WTC11 (cell line): Measurements from ENCODE around the gene SELENON. TPM values are rescaled to one million over a fixed set of nuclear protein-coding genes. Genes with fewer than 3 reads are reported as not detected.

Experiments used
- ATAC-seq: fragments of 200-7000 bp; cut with Tn5 transposase; 2 replicates; pipeline ENCODE4 v1.10.0; 2021; ENCODE audit warnings: mild to moderate bottlenecking, moderate library complexity
- CTCF ChIA-PET: fragments of 300-600 bp; sonication (Branson Sonifier 250); formaldehyde crosslinking; loops from one replicate; lab custom pipeline; 2021; ENCODE audit warnings: antibody characterized with exemption; lab: Charles Lee
- POLR2A ChIA-PET: fragments of 350-600 bp; sonication (Branson Sonifier 250); formaldehyde crosslinking; loops from one replicate; lab custom pipeline; 2021; ENCODE audit warnings: antibody characterized with exemption; lab: Charles Lee
- DNase-seq: peaks from one replicate; pipeline ENCODE4 v3.0.0; 2021; ENCODE audit warnings: low spot score
- H3K27ac Mint-ChIP-seq: 2 replicates; pipeline ENCODE4 v1.8.0; 2021; ENCODE audit warnings: mixed read lengths
- H3K27me3 Mint-ChIP-seq: 2 replicates; pipeline ENCODE4 v1.8.0; 2021; ENCODE audit warnings: low read depth, mild to moderate bottlenecking, moderate library complexity, mixed read lengths
- H3K36me3 Mint-ChIP-seq: 2 replicates; pipeline ENCODE4 v1.8.0; 2021; ENCODE audit warnings: mixed read lengths
- H3K4me1 Mint-ChIP-seq: 2 replicates; pipeline ENCODE4 v1.8.0; 2022; ENCODE audit warnings: mixed read lengths
- H3K4me3 Mint-ChIP-seq: 2 replicates; pipeline ENCODE4 v1.8.0; 2021; ENCODE audit warnings: mild to moderate bottlenecking, moderate library complexity, mixed read lengths
- H3K9me3 Mint-ChIP-seq: 2 replicates; pipeline ENCODE4 v1.8.0; 2021; ENCODE audit warnings: mixed read lengths
- CBFB ChIP-seq: sonication (generic); formaldehyde crosslinking; IDR thresholded peaks from 2 replicates; pipeline ENCODE4 v1.8.1; 2022; ENCODE audit warnings: mild to moderate bottlenecking, low read depth, missing genetic modification reagents
- KAT7 ChIP-seq: sonication (generic); formaldehyde crosslinking; IDR thresholded peaks from 2 replicates; pipeline ENCODE4 v1.8.1; 2023; ENCODE audit warnings: missing genetic modification reagents, mild to moderate bottlenecking, borderline replicate concordance
- NR3C1 ChIP-seq: sonication (generic); formaldehyde crosslinking; conservative IDR thresholded peaks from 2 replicates; pipeline ENCODE4 v1.8.1; 2023; ENCODE audit warnings: low read depth, mild to moderate bottlenecking, missing genetic modification reagents
- TEAD1 ChIP-seq: sonication (generic); formaldehyde crosslinking; IDR thresholded peaks from 2 replicates; pipeline ENCODE4 v1.8.0; 2022; ENCODE audit warnings: mild to moderate bottlenecking, missing genetic modification reagents
- ZNF263 ChIP-seq: sonication (generic); formaldehyde crosslinking; IDR thresholded peaks from 2 replicates; pipeline ENCODE4 v1.8.1; 2022; ENCODE audit warnings: low read depth, mild to moderate bottlenecking, moderate library complexity, missing genetic modification reagents
- total RNA-seq: library from RNA; stranded (reverse); gene quantifications from 3 replicates; pipeline ENCODE4 v1.2.3, GENCODE V29; 2021
- TF ChIP-seq, protein P1 (sequence below): sonication (generic); formaldehyde crosslinking; IDR thresholded peaks from 2 replicates; pipeline ENCODE4 v1.8.1; 2023; ENCODE audit warnings: mild to moderate bottlenecking, moderate library complexity, missing genetic modification reagents
- TF ChIP-seq, protein P2 (sequence below): sonication (generic); formaldehyde crosslinking; IDR thresholded peaks from 2 replicates; pipeline ENCODE4 v1.8.1; 2023; ENCODE audit warnings: mild to moderate bottlenecking, missing genetic modification reagents, borderline replicate concordance
- TF ChIP-seq, protein P3 (sequence below): sonication (generic); formaldehyde crosslinking; IDR thresholded peaks from 2 replicates; pipeline ENCODE4 v1.8.1; 2022; ENCODE audit warnings: mild to moderate bottlenecking, missing genetic modification reagents, moderate library complexity, borderline replicate concordance
- TF ChIP-seq, protein P4 (sequence below): fragments of 250-450 bp; sonication (Bioruptor Pico); IDR thresholded peaks from 2 replicates; pipeline ENCODE4 v1.9.0; 2021; ENCODE audit warnings: mild to moderate bottlenecking
- TF ChIP-seq, protein P5 (sequence below): sonication (generic); formaldehyde crosslinking; IDR thresholded peaks from 2 replicates; pipeline ENCODE4 v1.8.1; 2022; ENCODE audit warnings: low read depth, missing genetic modification reagents, borderline replicate concordance
- TF ChIP-seq, protein P6 (sequence below): sonication (generic); formaldehyde crosslinking; IDR thresholded peaks from 2 replicates; pipeline ENCODE4 v1.8.0; 2023; ENCODE audit warnings: missing genetic modification reagents, mild to moderate bottlenecking, borderline replicate concordance
- TF ChIP-seq, protein P7 (sequence below): sonication (generic); formaldehyde crosslinking; conservative IDR thresholded peaks from 2 replicates; pipeline ENCODE4 v1.8.1; 2023; ENCODE audit warnings: mild to moderate bottlenecking, low read depth, missing genetic modification reagents, moderate library complexity
- TF ChIP-seq, protein P8 (sequence below): sonication (generic); formaldehyde crosslinking; IDR thresholded peaks from 2 replicates; pipeline ENCODE4 v1.8.0; 2022; ENCODE audit warnings: mild to moderate bottlenecking, missing genetic modification reagents

Gene SELENON
- total RNA-seq, 1 experiment from 2014 or later, result 80.2 TPM

DNA sequence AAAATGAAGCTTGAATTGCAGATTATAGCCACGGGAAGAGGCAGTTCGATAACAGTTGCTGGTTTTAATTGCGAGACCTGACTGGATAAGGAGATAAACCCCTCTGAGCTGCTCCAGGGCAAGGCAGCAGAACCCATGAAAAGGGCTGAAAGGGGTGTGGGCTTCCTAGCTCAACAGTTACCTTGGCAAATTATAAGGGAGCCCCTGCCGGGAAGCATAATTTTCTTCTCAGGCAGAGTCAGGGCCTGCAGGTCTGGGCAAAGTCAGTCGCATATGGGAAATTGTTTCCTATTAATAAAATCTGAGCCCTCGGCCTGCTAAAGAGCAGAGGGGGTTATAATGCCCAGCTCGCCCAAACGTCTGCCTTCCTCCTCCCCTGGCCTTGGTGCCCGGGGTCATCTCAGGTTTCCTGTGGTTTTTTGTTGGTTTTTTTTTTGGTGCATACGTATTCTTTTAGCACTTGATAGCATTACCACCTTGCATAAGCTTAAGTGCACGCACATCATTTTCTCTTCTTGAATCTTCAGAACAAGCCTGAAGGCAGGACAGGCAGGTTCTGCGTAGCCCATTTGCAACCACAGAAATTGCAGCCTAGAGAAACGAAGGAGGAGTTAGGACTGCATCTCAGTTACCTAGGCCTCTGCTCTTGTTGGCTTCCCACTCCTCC is 33.9 kb upstream of the SELENON start:
- TF ChIP-seq CBFB (no peak), NR3C1 (CRISPR knock-in tag) (no peak), TEAD1 (no peak), ZNF263 (CRISPR knock-in tag) (no peak), KAT7 (no peak)
- TF ChIP-seq, protein P1, sequence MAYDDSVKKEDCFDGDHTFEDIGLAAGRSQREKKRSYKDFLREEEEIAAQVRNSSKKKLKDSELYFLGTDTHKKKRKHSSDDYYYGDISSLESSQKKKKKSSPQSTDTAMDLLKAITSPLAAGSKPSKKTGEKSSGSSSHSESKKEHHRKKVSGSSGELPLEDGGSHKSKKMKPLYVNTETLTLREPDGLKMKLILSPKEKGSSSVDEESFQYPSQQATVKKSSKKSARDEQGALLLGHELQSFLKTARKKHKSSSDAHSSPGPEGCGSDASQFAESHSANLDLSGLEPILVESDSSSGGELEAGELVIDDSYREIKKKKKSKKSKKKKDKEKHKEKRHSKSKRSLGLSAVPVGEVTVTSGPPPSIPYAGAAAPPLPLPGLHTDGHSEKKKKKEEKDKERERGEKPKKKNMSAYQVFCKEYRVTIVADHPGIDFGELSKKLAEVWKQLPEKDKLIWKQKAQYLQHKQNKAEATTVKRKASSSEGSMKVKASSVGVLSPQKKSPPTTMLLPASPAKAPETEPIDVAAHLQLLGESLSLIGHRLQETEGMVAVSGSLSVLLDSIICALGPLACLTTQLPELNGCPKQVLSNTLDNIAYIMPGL (CRISPR knock-in tag), result no peak
- TF ChIP-seq, protein P2, sequence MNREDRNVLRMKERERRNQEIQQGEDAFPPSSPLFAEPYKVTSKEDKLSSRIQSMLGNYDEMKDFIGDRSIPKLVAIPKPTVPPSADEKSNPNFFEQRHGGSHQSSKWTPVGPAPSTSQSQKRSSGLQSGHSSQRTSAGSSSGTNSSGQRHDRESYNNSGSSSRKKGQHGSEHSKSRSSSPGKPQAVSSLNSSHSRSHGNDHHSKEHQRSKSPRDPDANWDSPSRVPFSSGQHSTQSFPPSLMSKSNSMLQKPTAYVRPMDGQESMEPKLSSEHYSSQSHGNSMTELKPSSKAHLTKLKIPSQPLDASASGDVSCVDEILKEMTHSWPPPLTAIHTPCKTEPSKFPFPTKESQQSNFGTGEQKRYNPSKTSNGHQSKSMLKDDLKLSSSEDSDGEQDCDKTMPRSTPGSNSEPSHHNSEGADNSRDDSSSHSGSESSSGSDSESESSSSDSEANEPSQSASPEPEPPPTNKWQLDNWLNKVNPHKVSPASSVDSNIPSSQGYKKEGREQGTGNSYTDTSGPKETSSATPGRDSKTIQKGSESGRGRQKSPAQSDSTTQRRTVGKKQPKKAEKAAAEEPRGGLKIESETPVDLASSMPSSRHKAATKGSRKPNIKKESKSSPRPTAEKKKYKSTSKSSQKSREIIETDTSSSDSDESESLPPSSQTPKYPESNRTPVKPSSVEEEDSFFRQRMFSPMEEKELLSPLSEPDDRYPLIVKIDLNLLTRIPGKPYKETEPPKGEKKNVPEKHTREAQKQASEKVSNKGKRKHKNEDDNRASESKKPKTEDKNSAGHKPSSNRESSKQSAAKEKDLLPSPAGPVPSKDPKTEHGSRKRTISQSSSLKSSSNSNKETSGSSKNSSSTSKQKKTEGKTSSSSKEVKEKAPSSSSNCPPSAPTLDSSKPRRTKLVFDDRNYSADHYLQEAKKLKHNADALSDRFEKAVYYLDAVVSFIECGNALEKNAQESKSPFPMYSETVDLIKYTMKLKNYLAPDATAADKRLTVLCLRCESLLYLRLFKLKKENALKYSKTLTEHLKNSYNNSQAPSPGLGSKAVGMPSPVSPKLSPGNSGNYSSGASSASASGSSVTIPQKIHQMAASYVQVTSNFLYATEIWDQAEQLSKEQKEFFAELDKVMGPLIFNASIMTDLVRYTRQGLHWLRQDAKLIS (CRISPR knock-in tag), result no peak
- TF ChIP-seq, protein P3, sequence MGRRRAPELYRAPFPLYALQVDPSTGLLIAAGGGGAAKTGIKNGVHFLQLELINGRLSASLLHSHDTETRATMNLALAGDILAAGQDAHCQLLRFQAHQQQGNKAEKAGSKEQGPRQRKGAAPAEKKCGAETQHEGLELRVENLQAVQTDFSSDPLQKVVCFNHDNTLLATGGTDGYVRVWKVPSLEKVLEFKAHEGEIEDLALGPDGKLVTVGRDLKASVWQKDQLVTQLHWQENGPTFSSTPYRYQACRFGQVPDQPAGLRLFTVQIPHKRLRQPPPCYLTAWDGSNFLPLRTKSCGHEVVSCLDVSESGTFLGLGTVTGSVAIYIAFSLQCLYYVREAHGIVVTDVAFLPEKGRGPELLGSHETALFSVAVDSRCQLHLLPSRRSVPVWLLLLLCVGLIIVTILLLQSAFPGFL (CRISPR knock-in tag), result no peak
- TF ChIP-seq, protein P4, sequence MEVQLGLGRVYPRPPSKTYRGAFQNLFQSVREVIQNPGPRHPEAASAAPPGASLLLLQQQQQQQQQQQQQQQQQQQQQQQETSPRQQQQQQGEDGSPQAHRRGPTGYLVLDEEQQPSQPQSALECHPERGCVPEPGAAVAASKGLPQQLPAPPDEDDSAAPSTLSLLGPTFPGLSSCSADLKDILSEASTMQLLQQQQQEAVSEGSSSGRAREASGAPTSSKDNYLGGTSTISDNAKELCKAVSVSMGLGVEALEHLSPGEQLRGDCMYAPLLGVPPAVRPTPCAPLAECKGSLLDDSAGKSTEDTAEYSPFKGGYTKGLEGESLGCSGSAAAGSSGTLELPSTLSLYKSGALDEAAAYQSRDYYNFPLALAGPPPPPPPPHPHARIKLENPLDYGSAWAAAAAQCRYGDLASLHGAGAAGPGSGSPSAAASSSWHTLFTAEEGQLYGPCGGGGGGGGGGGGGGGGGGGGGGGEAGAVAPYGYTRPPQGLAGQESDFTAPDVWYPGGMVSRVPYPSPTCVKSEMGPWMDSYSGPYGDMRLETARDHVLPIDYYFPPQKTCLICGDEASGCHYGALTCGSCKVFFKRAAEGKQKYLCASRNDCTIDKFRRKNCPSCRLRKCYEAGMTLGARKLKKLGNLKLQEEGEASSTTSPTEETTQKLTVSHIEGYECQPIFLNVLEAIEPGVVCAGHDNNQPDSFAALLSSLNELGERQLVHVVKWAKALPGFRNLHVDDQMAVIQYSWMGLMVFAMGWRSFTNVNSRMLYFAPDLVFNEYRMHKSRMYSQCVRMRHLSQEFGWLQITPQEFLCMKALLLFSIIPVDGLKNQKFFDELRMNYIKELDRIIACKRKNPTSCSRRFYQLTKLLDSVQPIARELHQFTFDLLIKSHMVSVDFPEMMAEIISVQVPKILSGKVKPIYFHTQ (CRISPR knock-in tag), result no peak
- TF ChIP-seq, protein P5, sequence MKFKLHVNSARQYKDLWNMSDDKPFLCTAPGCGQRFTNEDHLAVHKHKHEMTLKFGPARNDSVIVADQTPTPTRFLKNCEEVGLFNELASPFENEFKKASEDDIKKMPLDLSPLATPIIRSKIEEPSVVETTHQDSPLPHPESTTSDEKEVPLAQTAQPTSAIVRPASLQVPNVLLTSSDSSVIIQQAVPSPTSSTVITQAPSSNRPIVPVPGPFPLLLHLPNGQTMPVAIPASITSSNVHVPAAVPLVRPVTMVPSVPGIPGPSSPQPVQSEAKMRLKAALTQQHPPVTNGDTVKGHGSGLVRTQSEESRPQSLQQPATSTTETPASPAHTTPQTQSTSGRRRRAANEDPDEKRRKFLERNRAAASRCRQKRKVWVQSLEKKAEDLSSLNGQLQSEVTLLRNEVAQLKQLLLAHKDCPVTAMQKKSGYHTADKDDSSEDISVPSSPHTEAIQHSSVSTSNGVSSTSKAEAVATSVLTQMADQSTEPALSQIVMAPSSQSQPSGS (CRISPR knock-in tag), result no peak
- TF ChIP-seq, protein P6, sequence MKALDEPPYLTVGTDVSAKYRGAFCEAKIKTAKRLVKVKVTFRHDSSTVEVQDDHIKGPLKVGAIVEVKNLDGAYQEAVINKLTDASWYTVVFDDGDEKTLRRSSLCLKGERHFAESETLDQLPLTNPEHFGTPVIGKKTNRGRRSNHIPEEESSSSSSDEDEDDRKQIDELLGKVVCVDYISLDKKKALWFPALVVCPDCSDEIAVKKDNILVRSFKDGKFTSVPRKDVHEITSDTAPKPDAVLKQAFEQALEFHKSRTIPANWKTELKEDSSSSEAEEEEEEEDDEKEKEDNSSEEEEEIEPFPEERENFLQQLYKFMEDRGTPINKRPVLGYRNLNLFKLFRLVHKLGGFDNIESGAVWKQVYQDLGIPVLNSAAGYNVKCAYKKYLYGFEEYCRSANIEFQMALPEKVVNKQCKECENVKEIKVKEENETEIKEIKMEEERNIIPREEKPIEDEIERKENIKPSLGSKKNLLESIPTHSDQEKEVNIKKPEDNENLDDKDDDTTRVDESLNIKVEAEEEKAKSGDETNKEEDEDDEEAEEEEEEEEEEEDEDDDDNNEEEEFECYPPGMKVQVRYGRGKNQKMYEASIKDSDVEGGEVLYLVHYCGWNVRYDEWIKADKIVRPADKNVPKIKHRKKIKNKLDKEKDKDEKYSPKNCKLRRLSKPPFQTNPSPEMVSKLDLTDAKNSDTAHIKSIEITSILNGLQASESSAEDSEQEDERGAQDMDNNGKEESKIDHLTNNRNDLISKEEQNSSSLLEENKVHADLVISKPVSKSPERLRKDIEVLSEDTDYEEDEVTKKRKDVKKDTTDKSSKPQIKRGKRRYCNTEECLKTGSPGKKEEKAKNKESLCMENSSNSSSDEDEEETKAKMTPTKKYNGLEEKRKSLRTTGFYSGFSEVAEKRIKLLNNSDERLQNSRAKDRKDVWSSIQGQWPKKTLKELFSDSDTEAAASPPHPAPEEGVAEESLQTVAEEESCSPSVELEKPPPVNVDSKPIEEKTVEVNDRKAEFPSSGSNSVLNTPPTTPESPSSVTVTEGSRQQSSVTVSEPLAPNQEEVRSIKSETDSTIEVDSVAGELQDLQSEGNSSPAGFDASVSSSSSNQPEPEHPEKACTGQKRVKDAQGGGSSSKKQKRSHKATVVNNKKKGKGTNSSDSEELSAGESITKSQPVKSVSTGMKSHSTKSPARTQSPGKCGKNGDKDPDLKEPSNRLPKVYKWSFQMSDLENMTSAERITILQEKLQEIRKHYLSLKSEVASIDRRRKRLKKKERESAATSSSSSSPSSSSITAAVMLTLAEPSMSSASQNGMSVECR, result no peak
- TF ChIP-seq, protein P7, sequence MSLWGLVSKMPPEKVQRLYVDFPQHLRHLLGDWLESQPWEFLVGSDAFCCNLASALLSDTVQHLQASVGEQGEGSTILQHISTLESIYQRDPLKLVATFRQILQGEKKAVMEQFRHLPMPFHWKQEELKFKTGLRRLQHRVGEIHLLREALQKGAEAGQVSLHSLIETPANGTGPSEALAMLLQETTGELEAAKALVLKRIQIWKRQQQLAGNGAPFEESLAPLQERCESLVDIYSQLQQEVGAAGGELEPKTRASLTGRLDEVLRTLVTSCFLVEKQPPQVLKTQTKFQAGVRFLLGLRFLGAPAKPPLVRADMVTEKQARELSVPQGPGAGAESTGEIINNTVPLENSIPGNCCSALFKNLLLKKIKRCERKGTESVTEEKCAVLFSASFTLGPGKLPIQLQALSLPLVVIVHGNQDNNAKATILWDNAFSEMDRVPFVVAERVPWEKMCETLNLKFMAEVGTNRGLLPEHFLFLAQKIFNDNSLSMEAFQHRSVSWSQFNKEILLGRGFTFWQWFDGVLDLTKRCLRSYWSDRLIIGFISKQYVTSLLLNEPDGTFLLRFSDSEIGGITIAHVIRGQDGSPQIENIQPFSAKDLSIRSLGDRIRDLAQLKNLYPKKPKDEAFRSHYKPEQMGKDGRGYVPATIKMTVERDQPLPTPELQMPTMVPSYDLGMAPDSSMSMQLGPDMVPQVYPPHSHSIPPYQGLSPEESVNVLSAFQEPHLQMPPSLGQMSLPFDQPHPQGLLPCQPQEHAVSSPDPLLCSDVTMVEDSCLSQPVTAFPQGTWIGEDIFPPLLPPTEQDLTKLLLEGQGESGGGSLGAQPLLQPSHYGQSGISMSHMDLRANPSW (CRISPR knock-in tag), result no peak
- TF ChIP-seq, protein P8, sequence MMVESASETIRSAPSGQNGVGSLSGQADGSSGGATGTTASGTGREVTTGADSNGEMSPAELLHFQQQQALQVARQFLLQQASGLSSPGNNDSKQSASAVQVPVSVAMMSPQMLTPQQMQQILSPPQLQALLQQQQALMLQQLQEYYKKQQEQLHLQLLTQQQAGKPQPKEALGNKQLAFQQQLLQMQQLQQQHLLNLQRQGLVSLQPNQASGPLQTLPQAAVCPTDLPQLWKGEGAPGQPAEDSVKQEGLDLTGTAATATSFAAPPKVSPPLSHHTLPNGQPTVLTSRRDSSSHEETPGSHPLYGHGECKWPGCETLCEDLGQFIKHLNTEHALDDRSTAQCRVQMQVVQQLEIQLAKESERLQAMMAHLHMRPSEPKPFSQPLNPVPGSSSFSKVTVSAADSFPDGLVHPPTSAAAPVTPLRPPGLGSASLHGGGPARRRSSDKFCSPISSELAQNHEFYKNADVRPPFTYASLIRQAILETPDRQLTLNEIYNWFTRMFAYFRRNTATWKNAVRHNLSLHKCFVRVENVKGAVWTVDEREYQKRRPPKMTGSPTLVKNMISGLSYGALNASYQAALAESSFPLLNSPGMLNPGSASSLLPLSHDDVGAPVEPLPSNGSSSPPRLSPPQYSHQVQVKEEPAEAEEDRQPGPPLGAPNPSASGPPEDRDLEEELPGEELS (CRISPR knock-in tag), result no peak
- TF ChIP-seq, all 79 proteins: peak for 0
- H3K4me3 Mint-ChIP-seq, result no peak overlapping the region
- H3K36me3 Mint-ChIP-seq, result no peaks in the 10 kb centered on the region
- H3K4me1 Mint-ChIP-seq, result peaks cover 15% of the 10 kb centered on the region
- H3K27me3 Mint-ChIP-seq, result no peaks in the 10 kb centered on the region
- CTCF ChIA-PET, result interaction anchor here (0.9 to 1.5 kb wide), 3 partner anchors 8 to 45 kb away, joined by 3 to 5 read pairs (median 4); no protein-coding TSS in a partner anchor
- ATAC-seq (no peak), DNase-seq (no peak)
- peak overlapping the region; percentile 41 for H3K27ac Mint-ChIP-seq
- POLR2A ChIA-PET, result no interaction called here
- H3K9me3 Mint-ChIP-seq, result no peaks in the 10 kb centered on the region
